ENCODE measurements around the gene CPNE5. TPM values are rescaled to one million over a fixed set of nuclear protein-coding genes. Genes with fewer than 3 reads are reported as not detected.

CPNE5 gene
- total and polyA plus RNA-seq, 2 of the 4 experiments (the other 2 are of a cell fraction), result 0.07 TPM; not detected in 1

DNA sequence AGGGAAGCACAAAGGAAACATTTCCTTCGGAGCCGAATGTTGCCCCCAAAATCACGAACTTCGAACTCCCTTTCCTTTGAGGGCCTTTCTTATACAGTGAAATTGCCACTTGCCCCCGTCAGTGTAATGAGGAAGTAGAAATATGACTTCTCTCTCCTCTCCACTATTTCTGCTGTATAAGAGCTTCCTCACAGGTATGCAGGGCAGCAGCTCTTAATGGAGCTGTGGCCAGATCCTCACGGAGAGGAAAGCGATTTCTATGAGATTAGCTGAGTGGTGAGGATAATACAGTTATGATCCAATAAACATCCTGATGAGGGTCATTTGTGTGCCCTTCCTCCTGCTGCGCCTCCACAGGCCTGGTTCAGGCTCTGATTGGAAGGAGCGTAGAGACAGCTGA is 10.8 kb upstream of the CPNE5 start:
- in situ Hi-C loops (cut with MboI; ENCODE audit: low sequenced_read_pairs) (no loop called here), dilution Hi-C loops (cut with HindIII; ENCODE audit: low sequenced_read_pairs, unreplicated experiment) (no loop called here), intact Hi-C loops (cut with micrococcal nuclease) (no loop called here)
- TF ChIP-seq BHLHE40 (IDR thresholded peaks at IDR 0.05; ENCODE audit: low read depth, low read length) (no peak), RAD21 (IDR thresholded peaks at IDR 0.05; ENCODE audit: low read length) (no peak), ELK1 (IDR thresholded peaks at IDR 0.05; ENCODE audit: borderline replicate concordance, low read depth, low read length) (no peak), MAZ (IDR thresholded peaks at IDR 0.05; ENCODE audit: borderline replicate concordance, low read depth, low read length) (no peak), USF2 (IDR thresholded peaks at IDR 0.05; ENCODE audit: low read depth, low read length) (no peak), SMC3 (IDR thresholded peaks at IDR 0.05; ENCODE audit: low read depth, low read length) (no peak), NFE2L2 (IDR thresholded peaks at IDR 0.05; ENCODE audit: low read depth, low read length) (no peak), FOS (IDR thresholded peaks at IDR 0.05; ENCODE audit: low read depth, low read length) (no peak), RCOR1 (IDR thresholded peaks at IDR 0.05; ENCODE audit: insufficient replicate concordance, low read length) (no peak), MXI1 (IDR thresholded peaks at IDR 0.05; ENCODE audit: borderline replicate concordance, low read depth, low read length) (no peak), MAFK (IDR thresholded peaks at IDR 0.05; ENCODE audit: low read depth, low read length) (no peak), CTCF (conservative IDR thresholded peaks at IDR 0.05; ENCODE audit: low read depth, low read length) (no peak), CEBPB (IDR thresholded peaks at IDR 0.05; ENCODE audit: low read depth, low read length) (no peak), POLR2A (IDR thresholded peaks at IDR 0.05; ENCODE audit: low read depth, low read length) (no peak)
- H3K27ac ChIP-seq (ENCODE audit: insufficient read depth, low read length), result no peak overlapping the region
- H3K4me3 ChIP-seq (ENCODE audit: insufficient read depth, low read depth, low read length), result no peak overlapping the region
- no peak overlapping the region for H2BK20ac ChIP-seq (ENCODE audit: low read depth, low read length)
- peaks cover 3% of the 10 kb centered on the region for H3K9me3 ChIP-seq (ENCODE audit: control insufficient read depth, insufficient read depth, low read length)
- H2AFZ ChIP-seq (replicated peaks; ENCODE audit: low read length, poor library complexity), result no peak overlapping the region
- H4K8ac ChIP-seq (ENCODE audit: low read depth in 2 of 2, low read length in 2 of 2), result no peak overlapping the region
- H3K4me2 ChIP-seq (ENCODE audit: low read depth, low read length), result no peak overlapping the region
- ChIA-PET POLR2A (ENCODE audit: unreplicated experiment) (no interaction called here), CTCF (interaction anchor here (1.4 to 1.9 kb wide), 2 partner anchors 84 to 168 kb away, joined by 3 to 5 read pairs; no protein-coding TSS in a partner anchor)
- H3K27me3 ChIP-seq (ENCODE audit: control insufficient read depth, insufficient read depth, low read length), result peaks cover 2% of the 10 kb centered on the region; the same call in 1 of the 2 replicates
- H3K9ac ChIP-seq (ENCODE audit: low read depth, low read length), result no peak overlapping the region
- H3K23ac ChIP-seq (ENCODE audit: low read depth, low read length), result no peak overlapping the region
- H3K36me3 ChIP-seq (ENCODE audit: control insufficient read depth, insufficient read depth, low read length), result no peaks in the 10 kb centered on the region; the same call in 1 of the 2 replicates
- H4K20me1 ChIP-seq (ENCODE audit: insufficient read depth, low read length), result no peaks in the 10 kb centered on the region
- no peak overlapping the region for H2BK120ac ChIP-seq (ENCODE audit: low read depth, low read length)
- no CpG with 5 or more reads among the region's 9 CpGs for WGBS, 2 experiments (ENCODE audit: extremely low coverage in 2 of 2, insufficient read length in 1 of 2)
- H3K9me1 ChIP-seq (ENCODE audit: insufficient read depth, low read length), result peaks cover 13% of the 10 kb centered on the region
- no peak overlapping the region for H3K56ac ChIP-seq (ENCODE audit: extremely low read depth, insufficient read depth, low read length)
- H2BK15ac ChIP-seq (ENCODE audit: low read depth, low read length), result no peak overlapping the region
- H2AK9ac ChIP-seq (replicated peaks; ENCODE audit: low read depth, low read length, poor library complexity), result no peak overlapping the region
- no peak overlapping the region for H3K18ac ChIP-seq (ENCODE audit: low read depth, low read length)
- H2AK5ac ChIP-seq (ENCODE audit: low read depth, low read length), result no peak overlapping the region
- H4K5ac ChIP-seq (ENCODE audit: low read depth, low read length), result no peak overlapping the region
- ATAC-seq (ENCODE audit: low read depth) (no peak), DNase-seq (no peak)
- no peak overlapping the region for H3K4ac ChIP-seq (ENCODE audit: low read depth, low read length)
- H3K14ac ChIP-seq (replicated peaks; ENCODE audit: low read depth, low read length), result no peak overlapping the region
- H2BK5ac ChIP-seq (ENCODE audit: low read depth, low read length, poor library complexity, severe bottlenecking), result no peak overlapping the region
- no TSS peak for BruUV-seq (replicated peaks)
- peaks cover 3 to 18% of the 10 kb centered on the region in 2 experiments; a peak in 3 of 4 replicates for H3K79me1 ChIP-seq (ENCODE audit: low read depth in 1 of 2, low read length in 2 of 2)
- H3K4me1 ChIP-seq (ENCODE audit: control insufficient read depth, insufficient read depth, low read length), result peaks cover 8% of the 10 kb centered on the region
- no peak overlapping the region for H4K91ac ChIP-seq (ENCODE audit: insufficient read depth, low read depth, low read length)
